Peyer's patch (tissue), 4 donors: ENCODE data around the gene CDKN1A. TPM values are rescaled to one million over a fixed set of nuclear protein-coding genes. Genes with fewer than 3 reads are reported as not detected.

Source experiments
- DNase-seq, 3 donors: peaks; one replicate each; pipeline ENCODE4 v3.0.0-alpha.2; 2017 to 2019
- H3K27ac ChIP-seq, 4 donors: fragments of 200-600 bp; sonication (generic); one replicate each; pipeline ENCODE4 v1.5.1; 2016 to 2019
- H3K27me3 ChIP-seq, 2 donors: fragments of 200-600 bp; sonication (generic); one replicate each; pipeline ENCODE4 v1.5.1; 2019
- H3K36me3 ChIP-seq, 3 donors: fragments of 200-600 bp; sonication (generic); one replicate each; pipeline ENCODE4 v1.5.1; 2016 to 2019
- H3K4me1 ChIP-seq, 4 donors: fragments of 200-600 bp; sonication (generic); one replicate each; pipeline ENCODE4 v1.5.1; 2016 to 2019
- H3K4me3 ChIP-seq, 4 donors: fragments of 200-600 bp; sonication (generic); 1 replicate in 3 of 4; 2 replicates in 1 of 4; pipeline ENCODE4 v1.5.1; 2016 to 2019; ENCODE audit warnings: mild to moderate bottlenecking in 1 of 4
- H3K9me3 ChIP-seq, 4 donors: fragments of 200-600 bp; sonication (generic); one replicate each; pipeline ENCODE4 v1.5.1; 2016 to 2019; ENCODE audit warnings: mild to moderate bottlenecking in 1 of 4
- CTCF ChIP-seq, 6 experiments: fragments of 450-650 bp in 4 of 6; fragments of 200-600 bp in 2 of 6; sonication (generic) in 1 of 6; IDR thresholded peaks; one replicate each; pipeline ENCODE4 v1.5.1; 2017 to 2019; ENCODE audit warnings: antibody characterized with exemption in 6 of 6, mild to moderate bottlenecking in 3 of 6, moderate library complexity in 1 of 6
- POLR2A ChIP-seq, 2 donors: fragments of 450-650 bp; IDR thresholded peaks; one replicate each; pipeline ENCODE4 v1.5.1; 2017; ENCODE audit warnings: antibody characterized with exemption in 2 of 2, mild to moderate bottlenecking in 2 of 2, moderate library complexity in 2 of 2
- small RNA-seq, 2 donors: library from RNA; depleted of rRNA; stranded (forward); fragments of <200 nt; gene quantifications; one replicate each; pipeline ENCODE3, GENCODE V24; 2016
- total RNA-seq, 4 donors: library from RNA; depleted of rRNA; stranded (reverse); fragments of >200 nt; gene quantifications; one replicate each; pipeline ENCODE4 v1.1.0, GENCODE V29; 2016

The CDKN1A gene
- total RNA-seq, 4 donors from 2014 or later: 70.1 to 556 (median 358) TPM

DNA sequence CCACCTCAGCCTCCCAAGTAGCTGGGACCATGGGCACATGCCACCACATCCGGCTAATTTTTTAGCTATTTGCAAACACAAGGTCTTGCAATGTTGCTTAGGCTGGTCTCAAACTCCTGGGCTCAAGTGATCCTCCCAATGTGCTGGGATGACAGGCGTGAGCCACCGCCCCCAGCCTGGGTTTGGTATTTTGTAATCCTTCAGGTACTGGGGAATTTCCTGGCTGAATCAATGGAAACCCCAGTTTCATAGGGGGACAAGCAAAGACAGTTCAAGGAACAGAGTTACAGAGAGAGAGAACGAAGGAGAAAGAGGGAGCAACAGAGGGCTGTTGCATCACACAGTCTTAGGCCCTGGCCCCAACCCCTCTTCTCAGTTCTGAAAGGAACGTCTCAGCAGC is 54.8 kb downstream of the CDKN1A start:
- peak in 1 of 3 donors; percentile 26 for DNase-seq
- Histone ChIP-seq H3K27ac (no peak overlapping the region), H3K4me3 (no peak overlapping the region), H3K9me3 (no peaks in the 10 kb centered on the region), H3K27me3 (no peaks in the 10 kb centered on the region), H3K4me1 (peaks cover 0 to 18% (median 2%) of the 10 kb centered on the region in 4 donors), H3K36me3 (no peaks in the 10 kb centered on the region)
- no peak for TF ChIP-seq CTCF (IDR thresholded peaks at IDR 0.05)
- no peak for TF ChIP-seq POLR2A (IDR thresholded peaks at IDR 0.05)

GRCh38 chr6:36734486-36735060 is 56.1 kb downstream of the CDKN1A start:
- TF ChIP-seq POLR2A (IDR thresholded peaks at IDR 0.05): no peak
- TF ChIP-seq CTCF (IDR thresholded peaks at IDR 0.05): no peak
- Histone ChIP-seq H3K36me3 (no peaks in the 10 kb centered on the region), H3K27me3 (no peaks in the 10 kb centered on the region), H3K9me3 (no peaks in the 10 kb centered on the region), H3K4me3 (no peak overlapping the region), H3K4me1 (peaks cover 0 to 18% (median 2%) of the 10 kb centered on the region in 4 donors), H3K27ac (peak overlapping the region; percentile 56 to 84 (median 66))
- DNase-seq: no peak

GRCh38 chr6:36735110-36736071 is 56.9 kb downstream of the CDKN1A start:
- TF ChIP-seq POLR2A (IDR thresholded peaks at IDR 0.05) (no peak), CTCF (IDR thresholded peaks at IDR 0.05) (peak in 2 of 6 experiments; percentile 7 to 13)
- H3K4me3 ChIP-seq: peak overlapping the region in 2 of 4 donors; percentile 9 to 20
- peaks cover 0 to 18% (median 2%) of the 10 kb centered on the region in 4 donors for H3K4me1 ChIP-seq
- no peaks in the 10 kb centered on the region for H3K9me3 ChIP-seq
- H3K27me3 ChIP-seq: no peaks in the 10 kb centered on the region
- H3K27ac ChIP-seq: peak overlapping the region; percentile 56 to 84 (median 66)
- H3K36me3 ChIP-seq: no peaks in the 10 kb centered on the region
- peak in 2 of 3 donors; percentile 56 to 76 for DNase-seq

Small RNA genes lying within 50 kb of the gene (small RNA-seq; reads per million reads assigned to genes)
- gene RF00019 (0 reads per million in 2 donors), gene RNU1-88P (0 to 0.29 reads per million in 2 donors)

Other genes starting within 250 kb of the CDKN1A start
- gene PXT1, start 235.9 kb upstream of the CDKN1A start, total RNA-seq: not detected
- gene KCTD20, start 235.7 kb upstream of the CDKN1A start, total RNA-seq: 10 to 100 TPM; 31.5 to 40.4 (median 37.8) TPM
- 100 to 1,000 TPM in 2 of 4 donors, 10 to 100 TPM in 2; 57.8 to 107 (median 87.9) TPM for gene STK38, start 131.2 kb upstream of the CDKN1A start, total RNA-seq
- 100 to 1,000 TPM; 101 to 156 (median 142) TPM for gene SRSF3, start 84.4 kb upstream of the CDKN1A start, total RNA-seq
- gene RAB44, start 19.1 kb downstream of the CDKN1A start, total RNA-seq: 1 to 10 TPM in 2 of 4 donors, under 1 TPM in 2; 0.47 to 3.3 (median 0.80) TPM
- gene CPNE5, start 160.7 kb downstream of the CDKN1A start, total RNA-seq: 1 to 10 TPM in 3 of 4 donors, under 1 TPM in 1; 0.35 to 5.8 (median 2.9) TPM
- gene PPIL1, start 196.1 kb downstream of the CDKN1A start, total RNA-seq: 10 to 100 TPM in 1 of 4 donors, 1 to 10 TPM in 3; 6.0 to 14.0 (median 6.4) TPM
- gene C6orf89, start 207.2 kb downstream of the CDKN1A start, total RNA-seq: 10 to 100 TPM; 25.6 to 39.1 (median 28.9) TPM